Prostate gland (tissue), 2 donors: ENCODE measurements around the gene CMTM2. TPM values are rescaled to one million over a fixed set of nuclear protein-coding genes. Genes with fewer than 3 reads are reported as not detected.

Experiments used
- DNase-seq: peaks from one replicate; pipeline ENCODE4 v3.0.0-alpha.2; 2019; ENCODE audit warnings: low spot score
- H3K27ac ChIP-seq, 2 donors: fragments of 200-600 bp; sonication (generic); 2 replicates each; pipeline ENCODE4 v1.5.1; 2017 to 2019
- H3K27me3 ChIP-seq: fragments of 200-600 bp; sonication (generic); replicated peaks from 2 replicates; pipeline ENCODE4 v1.5.1; 2019; ENCODE audit not compliant: insufficient read depth
- H3K36me3 ChIP-seq, 2 donors: fragments of 200-600 bp; sonication (generic); 1 replicate in 1 of 2; 2 replicates in 1 of 2; pipeline versions ENCODE4 v1.5.1 to v1.8.1; 2017 to 2019
- H3K4me1 ChIP-seq: fragments of 200-600 bp; sonication (generic); replicated peaks from 2 replicates; pipeline ENCODE4 v1.5.1; 2019
- H3K4me3 ChIP-seq, 2 donors: fragments of 200-600 bp; sonication (generic); 2 replicates each; pipeline ENCODE4 v1.5.1; 2017 to 2019
- H3K9me3 ChIP-seq: fragments of 200-600 bp; sonication (generic); 2 replicates; pipeline ENCODE4 v1.5.1; 2017
- POLR2A ChIP-seq: fragments of 450-650 bp; IDR thresholded peaks from one replicate; pipeline ENCODE4 v1.6.1; 2016; ENCODE audit warnings: antibody characterized with exemption, mild to moderate bottlenecking
- POLR2AphosphoS5 ChIP-seq: sonication (generic); formaldehyde crosslinking; IDR thresholded peaks from one replicate; pipeline ENCODE4 v1.6.1; 2017; ENCODE audit warnings: antibody characterized with exemption
- WGBS: methylation state at CpG from one replicate; pipeline ENCODE4 v1.1.5; 2018; 5-methylcytosine and 5-hydroxymethylcytosine counted together
- intact Hi-C: fragments of 100-400 bp; cut with DNase I; formaldehyde crosslinking; loops from one replicate; pipeline ENCODE4 v1.14.2; 2022
- total RNA-seq, 2 donors: library from RNA; depleted of rRNA; stranded (reverse); fragments of >200 nt; gene quantifications; one replicate each; pipeline ENCODE4 v1.1.0, GENCODE V29; 2016
- TF ChIP-seq, protein P1 (sequence below), 4 experiments: fragments of 200-600 bp in 2 of 4; fragments of 450-650 bp in 2 of 4; sonication (generic) in 2 of 4; IDR thresholded peaks; 1 replicate in 3 of 4; 2 replicates in 1 of 4; pipeline ENCODE4 v1.5.1; 2016 to 2019; ENCODE audit warnings: antibody characterized with exemption in 4 of 4, mild to moderate bottlenecking in 2 of 4, moderate library complexity in 2 of 4

CMTM2 gene
- total RNA-seq, 2 donors from 2014 or later, result 62.9 TPM; not detected in 1

GRCh38 chr16:66569827-66570405 lies 9.3 kb upstream of the CMTM2 start:
- no peak overlapping the region for H3K27ac ChIP-seq
- intact Hi-C loops, result no loop called here
- no peaks in the 10 kb centered on the region for H3K9me3 ChIP-seq
- H3K4me1 ChIP-seq, result no peaks in the 10 kb centered on the region
- DNase-seq, result no peak
- WGBS, result 61% methylated on average over 3 of the region's 3 CpGs
- TF ChIP-seq, protein P1, sequence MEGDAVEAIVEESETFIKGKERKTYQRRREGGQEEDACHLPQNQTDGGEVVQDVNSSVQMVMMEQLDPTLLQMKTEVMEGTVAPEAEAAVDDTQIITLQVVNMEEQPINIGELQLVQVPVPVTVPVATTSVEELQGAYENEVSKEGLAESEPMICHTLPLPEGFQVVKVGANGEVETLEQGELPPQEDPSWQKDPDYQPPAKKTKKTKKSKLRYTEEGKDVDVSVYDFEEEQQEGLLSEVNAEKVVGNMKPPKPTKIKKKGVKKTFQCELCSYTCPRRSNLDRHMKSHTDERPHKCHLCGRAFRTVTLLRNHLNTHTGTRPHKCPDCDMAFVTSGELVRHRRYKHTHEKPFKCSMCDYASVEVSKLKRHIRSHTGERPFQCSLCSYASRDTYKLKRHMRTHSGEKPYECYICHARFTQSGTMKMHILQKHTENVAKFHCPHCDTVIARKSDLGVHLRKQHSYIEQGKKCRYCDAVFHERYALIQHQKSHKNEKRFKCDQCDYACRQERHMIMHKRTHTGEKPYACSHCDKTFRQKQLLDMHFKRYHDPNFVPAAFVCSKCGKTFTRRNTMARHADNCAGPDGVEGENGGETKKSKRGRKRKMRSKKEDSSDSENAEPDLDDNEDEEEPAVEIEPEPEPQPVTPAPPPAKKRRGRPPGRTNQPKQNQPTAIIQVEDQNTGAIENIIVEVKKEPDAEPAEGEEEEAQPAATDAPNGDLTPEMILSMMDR (IDR thresholded peaks at IDR 0.05), result no peak
- no peak for TF ChIP-seq POLR2AphosphoS5
- TF ChIP-seq POLR2A, result no peak
- no peaks in the 10 kb centered on the region for H3K36me3 ChIP-seq
- no peak overlapping the region for H3K4me3 ChIP-seq
- no peaks in the 10 kb centered on the region for H3K27me3 ChIP-seq

GRCh38 chr16:66572356-66572755 lies 6.9 kb upstream of the CMTM2 start:
- intact Hi-C loops, result no loop called here
- H3K27ac ChIP-seq, result no peak overlapping the region
- WGBS, result 84% methylated on average over 2 of the region's 2 CpGs
- H3K9me3 ChIP-seq, result no peaks in the 10 kb centered on the region
- H3K36me3 ChIP-seq, result no peaks in the 10 kb centered on the region
- TF ChIP-seq, protein P1 (IDR thresholded peaks at IDR 0.05), result no peak
- no peak for TF ChIP-seq POLR2AphosphoS5
- no peak for TF ChIP-seq POLR2A
- DNase-seq, result no peak
- no peak overlapping the region for H3K4me3 ChIP-seq
- no peaks in the 10 kb centered on the region for H3K4me1 ChIP-seq
- no peaks in the 10 kb centered on the region for H3K27me3 ChIP-seq

GRCh38 chr16:66574081-66574480 lies 5.2 kb upstream of the CMTM2 start:
- 69% methylated on average over 1 of the region's 1 CpG for WGBS
- no peaks in the 10 kb centered on the region for H3K9me3 ChIP-seq
- H3K4me1 ChIP-seq, result no peaks in the 10 kb centered on the region
- intact Hi-C loops, result no loop called here
- TF ChIP-seq, protein P1 (IDR thresholded peaks at IDR 0.05), result no peak
- TF ChIP-seq POLR2AphosphoS5, result no peak
- TF ChIP-seq POLR2A, result no peak
- H3K36me3 ChIP-seq, result no peaks in the 10 kb centered on the region
- H3K27ac ChIP-seq, result no peak overlapping the region
- no peak for DNase-seq
- H3K4me3 ChIP-seq, result no peak overlapping the region
- no peaks in the 10 kb centered on the region for H3K27me3 ChIP-seq

DNA sequence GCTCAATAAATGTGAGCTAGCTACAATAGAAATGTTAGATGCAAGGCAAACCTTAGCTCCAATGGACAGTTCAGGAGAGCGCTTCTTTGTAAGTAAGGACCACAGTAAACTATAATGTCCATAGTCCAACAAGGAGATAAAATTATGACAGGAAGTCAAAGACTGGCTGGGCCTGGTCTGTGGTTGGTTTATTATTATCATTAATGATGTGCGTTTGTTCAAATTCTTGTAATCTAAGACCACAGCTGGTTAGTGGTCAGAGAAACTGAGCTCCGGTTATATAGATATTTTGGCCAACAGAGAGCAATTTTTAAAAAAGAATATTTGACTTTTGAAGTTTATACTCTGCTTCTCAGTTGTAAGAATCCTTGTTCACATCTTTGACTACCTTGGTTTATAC lies 4.7 kb upstream of the CMTM2 start:
- H3K4me1 ChIP-seq, result no peaks in the 10 kb centered on the region
- intact Hi-C loops, result no loop called here
- no peak for DNase-seq
- H3K36me3 ChIP-seq, result no peaks in the 10 kb centered on the region
- 97% methylated on average over 3 of the region's 3 CpGs for WGBS
- no peaks in the 10 kb centered on the region for H3K27me3 ChIP-seq
- H3K9me3 ChIP-seq, result no peaks in the 10 kb centered on the region
- TF ChIP-seq, protein P1 (IDR thresholded peaks at IDR 0.05), result no peak
- TF ChIP-seq POLR2AphosphoS5 (no peak), POLR2A (no peak)
- no peak overlapping the region for H3K27ac ChIP-seq
- no peak overlapping the region for H3K4me3 ChIP-seq

GRCh38 chr16:66575060-66575459 lies 4.2 kb upstream of the CMTM2 start:
- TF ChIP-seq POLR2AphosphoS5, result no peak
- TF ChIP-seq, protein P1 (IDR thresholded peaks at IDR 0.05), result no peak
- no peak for TF ChIP-seq POLR2A
- DNase-seq, result no peak
- WGBS, result 97% methylated on average over 3 of the region's 3 CpGs
- H3K36me3 ChIP-seq, result no peaks in the 10 kb centered on the region
- no peak overlapping the region for H3K4me3 ChIP-seq
- no peaks in the 10 kb centered on the region for H3K9me3 ChIP-seq
- no peaks in the 10 kb centered on the region for H3K4me1 ChIP-seq
- no peaks in the 10 kb centered on the region for H3K27me3 ChIP-seq
- intact Hi-C loops, result no loop called here
- no peak overlapping the region for H3K27ac ChIP-seq
